NCI-H1417 treated with DMSO at 0.1 percent for 48 hours (cell line): ENCODE measurements around the gene SGO2.
"Not testable (repeated sequence)": the region's sequence is repeated elsewhere in the genome, so short reads cannot be mapped to it uniquely, and the experiment has no call there.

Experiments
- DNase-seq: peaks from one replicate; lab custom pipeline; 2025; lab: John Stamatoyannopoulos, UW

SGO2 gene

DNA sequence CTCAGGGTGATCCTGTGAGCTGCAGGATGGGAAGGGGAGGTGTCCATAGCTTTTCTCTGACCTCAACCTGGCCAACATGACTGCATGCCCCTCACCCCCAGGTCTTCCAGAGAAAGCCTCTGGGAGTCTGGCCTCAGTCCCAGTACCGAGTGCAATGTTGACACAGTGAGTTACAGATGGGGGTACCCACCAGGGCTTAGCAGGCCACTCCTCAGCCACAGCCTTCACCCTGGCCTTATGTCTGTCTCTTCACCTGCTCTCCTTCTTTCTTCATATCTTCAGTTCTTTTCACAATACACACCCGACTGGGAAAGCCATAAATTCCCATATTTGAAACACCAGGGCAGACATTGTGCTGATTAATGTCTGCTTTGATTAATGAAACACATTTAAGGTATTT lies 93.3 kb downstream of the SGO2 start:
- DNase-seq, result no peak

GRCh38 chr2:200620606-200621390 lies 94.8 kb downstream of the SGO2 start:
- no peak for DNase-seq

GRCh38 chr2:200622106-200622505 lies 96.1 kb downstream of the SGO2 start:
- no peak for DNase-seq

- no peak for DNase-seq
These were observed 98.0 kb downstream of the SGO2 start for GRCh38 chr2:200624026-200624425.

DNA sequence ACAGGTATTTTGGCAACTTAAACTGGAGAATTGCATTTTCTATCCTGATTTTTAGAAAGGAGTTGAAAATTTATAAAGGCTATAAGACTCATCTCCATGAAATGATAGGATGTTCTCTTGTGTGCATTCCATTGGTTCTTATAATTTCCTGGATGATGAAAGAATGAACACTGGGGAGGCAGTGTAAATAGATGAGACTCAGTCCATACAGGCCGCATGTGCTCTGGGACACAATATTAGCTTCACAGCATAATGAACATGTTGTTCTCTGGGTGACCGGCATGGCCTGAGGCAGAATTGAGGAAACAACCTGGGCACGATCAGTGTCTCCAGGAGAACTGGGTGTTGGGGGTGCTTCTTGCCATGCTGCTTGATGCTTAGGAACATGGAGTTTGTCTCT lies 98.7 kb downstream of the SGO2 start:
- no peak for DNase-seq

DNA sequence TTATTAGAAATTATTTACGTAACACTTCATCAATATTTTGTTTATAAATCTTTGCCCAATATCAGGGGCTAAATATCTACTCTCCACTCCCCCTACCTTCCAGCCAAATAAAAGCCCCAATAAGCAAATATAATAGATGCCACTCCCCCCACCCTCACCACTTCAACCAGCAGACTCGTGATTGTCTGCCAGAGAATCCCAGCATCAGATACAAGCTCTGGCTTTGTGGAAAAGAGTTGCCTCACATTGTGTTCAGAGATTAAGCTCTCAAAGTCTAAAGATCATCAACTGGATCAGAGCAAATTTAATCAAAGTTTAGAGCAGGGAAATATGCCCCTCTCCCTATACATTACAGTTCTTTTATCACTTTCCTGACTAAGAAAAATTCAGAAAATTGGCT lies 99.3 kb downstream of the SGO2 start:
- DNase-seq, result no peak

GRCh38 chr2:200625958-200626363 lies 100.0 kb downstream of the SGO2 start:
- DNase-seq, result no peak

GRCh38 chr2:200627110-200627770 lies 101.2 kb downstream of the SGO2 start:
- no peak for DNase-seq

- not testable (repeated sequence) for DNase-seq
These were observed 102.5 kb downstream of the SGO2 start for GRCh38 chr2:200628461-200628860.

GRCh38 chr2:200631287-200631686 lies 105.3 kb downstream of the SGO2 start:
- DNase-seq, result no peak
